Cerebellar nuclear complex (tissue), 1 donor: ENCODE results near the gene COL15A1.

ENCODE experiments used
- DNase-seq, 2 experiments: peaks; one replicate each; lab custom pipeline; 2025; lab: John Stamatoyannopoulos, UW

The COL15A1 gene

GRCh38 chr9:98916660-98917059 lies 27.0 kb upstream of the COL15A1 start:
- no peak for DNase-seq

GRCh38 chr9:98917746-98918487 lies 25.8 kb upstream of the COL15A1 start:
- no peak for DNase-seq

- DNase-seq, result no peak
These were observed 22.0 kb upstream of the COL15A1 start for GRCh38 chr9:98921732-98922131.

GRCh38 chr9:98922721-98923435 lies 20.8 kb upstream of the COL15A1 start:
- no peak for DNase-seq

- DNase-seq, result no peak
These were observed 20.1 kb upstream of the COL15A1 start for GRCh38 chr9:98923451-98924123.

GRCh38 chr9:98924946-98925820 lies 18.5 kb upstream of the COL15A1 start:
- no peak for DNase-seq

- no peak for DNase-seq
These were observed 17.8 kb upstream of the COL15A1 start for GRCh38 chr9:98925956-98926355.

GRCh38 chr9:98927724-98928123 lies 16.0 kb upstream of the COL15A1 start:
- DNase-seq, result no peak

- DNase-seq, result no peak
These were observed 14.6 kb upstream of the COL15A1 start for GRCh38 chr9:98929071-98929470.

GRCh38 chr9:98929895-98930341 lies 13.8 kb upstream of the COL15A1 start:
- no peak for DNase-seq

GRCh38 chr9:98930792-98931191 lies 12.9 kb upstream of the COL15A1 start:
- DNase-seq, result no peak

- DNase-seq, result no peak
These were observed 11.9 kb upstream of the COL15A1 start for GRCh38 chr9:98931600-98932389.

GRCh38 chr9:98933185-98933584 lies 10.5 kb upstream of the COL15A1 start:
- no peak for DNase-seq

GRCh38 chr9:98933890-98934289 lies 9.8 kb upstream of the COL15A1 start:
- no peak for DNase-seq

- DNase-seq, result no peak
These were observed 8.6 kb upstream of the COL15A1 start for GRCh38 chr9:98935071-98935505.

GRCh38 chr9:98940276-98940675 lies 3.4 kb upstream of the COL15A1 start:
- DNase-seq, result no peak

GRCh38 chr9:98941946-98942523 lies 1.7 kb upstream of the COL15A1 start:
- no peak for DNase-seq

GRCh38 chr9:98942906-98943681 lies 613 bp upstream of the COL15A1 start:
- DNase-seq, result no peak

GRCh38 chr9:98944057-98944733 lies 488 bp downstream of the COL15A1 start:
- no peak for DNase-seq
